B cell (primary cell): ENCODE results near the gene E2F2.

ENCODE experiments used
- EZH2 ChIP-seq: IDR thresholded peaks from 2 replicates; pipeline ENCODE4 v1.6.1; 2012; ENCODE audit warnings: borderline replicate concordance, low read depth, mild to moderate bottlenecking, moderate library complexity, low read length; ENCODE audit not compliant: insufficient read depth, poor library complexity, severe bottlenecking
- TF ChIP-seq, protein P1 (sequence below): fragments of 200-600 bp; IDR thresholded peaks from one replicate; pipeline ENCODE4 v1.8.0; 2022; ENCODE audit warnings: antibody characterized with exemption, mild to moderate bottlenecking

DNA sequence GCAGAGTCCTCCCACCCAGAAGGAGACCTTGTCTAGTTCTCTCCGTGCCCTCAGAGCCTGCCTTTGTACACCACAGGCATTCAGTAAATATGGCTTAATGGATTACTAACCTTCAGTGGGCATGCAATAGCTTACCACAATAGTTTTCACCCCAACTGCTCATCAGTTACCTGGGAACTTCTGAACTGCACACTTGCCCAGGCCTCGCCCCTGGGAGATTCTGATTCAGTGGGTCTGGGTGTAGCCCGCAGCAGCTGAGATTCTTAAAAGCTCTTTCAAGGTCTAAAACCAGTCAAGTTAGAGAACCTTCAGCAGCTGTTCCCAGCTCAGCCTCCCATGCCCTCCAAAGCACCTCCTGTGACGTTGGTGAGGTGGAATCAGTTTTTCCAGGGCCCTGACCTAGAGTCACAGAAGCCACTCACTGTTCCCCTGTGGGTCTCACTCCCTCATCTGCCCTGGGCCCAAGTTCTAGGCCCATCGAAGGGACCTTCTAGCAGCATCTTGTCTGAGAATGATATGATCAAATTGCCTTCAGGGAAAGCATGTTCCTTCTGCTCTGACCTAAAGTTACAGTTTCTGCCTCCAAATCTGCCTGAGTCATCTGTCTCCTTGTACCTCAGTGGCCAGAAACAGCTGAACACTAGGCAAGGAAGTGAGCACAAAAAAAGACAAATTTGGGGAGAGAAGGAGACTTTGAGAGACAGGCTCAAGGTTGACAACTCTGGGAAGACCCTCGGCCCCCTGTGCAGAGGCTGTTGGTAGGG lies 57.8 kb downstream of the E2F2 start:
- TF ChIP-seq, protein P1, sequence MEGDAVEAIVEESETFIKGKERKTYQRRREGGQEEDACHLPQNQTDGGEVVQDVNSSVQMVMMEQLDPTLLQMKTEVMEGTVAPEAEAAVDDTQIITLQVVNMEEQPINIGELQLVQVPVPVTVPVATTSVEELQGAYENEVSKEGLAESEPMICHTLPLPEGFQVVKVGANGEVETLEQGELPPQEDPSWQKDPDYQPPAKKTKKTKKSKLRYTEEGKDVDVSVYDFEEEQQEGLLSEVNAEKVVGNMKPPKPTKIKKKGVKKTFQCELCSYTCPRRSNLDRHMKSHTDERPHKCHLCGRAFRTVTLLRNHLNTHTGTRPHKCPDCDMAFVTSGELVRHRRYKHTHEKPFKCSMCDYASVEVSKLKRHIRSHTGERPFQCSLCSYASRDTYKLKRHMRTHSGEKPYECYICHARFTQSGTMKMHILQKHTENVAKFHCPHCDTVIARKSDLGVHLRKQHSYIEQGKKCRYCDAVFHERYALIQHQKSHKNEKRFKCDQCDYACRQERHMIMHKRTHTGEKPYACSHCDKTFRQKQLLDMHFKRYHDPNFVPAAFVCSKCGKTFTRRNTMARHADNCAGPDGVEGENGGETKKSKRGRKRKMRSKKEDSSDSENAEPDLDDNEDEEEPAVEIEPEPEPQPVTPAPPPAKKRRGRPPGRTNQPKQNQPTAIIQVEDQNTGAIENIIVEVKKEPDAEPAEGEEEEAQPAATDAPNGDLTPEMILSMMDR = no peak
- TF ChIP-seq EZH2 = no peak
